Smooth muscle cell (in vitro differentiated cells): ENCODE results near the gene KCNMA1. TPM values are rescaled to one million over a fixed set of nuclear protein-coding genes. Genes with fewer than 3 reads are reported as not detected.

Experiments
- DNase-seq: peaks from one replicate; lab custom pipeline; 2025; ENCODE audit not compliant: unreplicated experiment; lab: John Stamatoyannopoulos, UW
- H2AFZ ChIP-seq: fragments of 200-600 bp; sonication (generic); 2 replicates; pipeline ENCODE4 v1.6.0; 2016; ENCODE audit warnings: antibody characterized with exemption, low read depth, mild to moderate bottlenecking
- H3F3A ChIP-seq: fragments of 200-600 bp; sonication (generic); 2 replicates; pipeline ENCODE4 v1.6.0; 2017; ENCODE audit warnings: antibody characterized with exemption, low read depth
- H3K27ac ChIP-seq: fragments of 200-600 bp; sonication (generic); 2 replicates; pipeline ENCODE4 v1.5.1; 2016; ENCODE audit warnings: low read depth, mild to moderate bottlenecking
- H3K27me3 ChIP-seq: fragments of 200-600 bp; sonication (generic); 2 replicates; pipeline ENCODE4 v1.6.1; 2016; ENCODE audit warnings: low read depth, mild to moderate bottlenecking
- H3K36me3 ChIP-seq: fragments of 200-600 bp; sonication (generic); 2 replicates; pipeline ENCODE4 v1.5.1; 2016; ENCODE audit warnings: low read depth
- H3K4me1 ChIP-seq: fragments of 200-600 bp; sonication (generic); 2 replicates; pipeline ENCODE4 v1.5.1; 2016; ENCODE audit warnings: low read depth
- H3K4me2 ChIP-seq: fragments of 200-600 bp; sonication (generic); 2 replicates; pipeline ENCODE4 v1.6.0; 2016; ENCODE audit warnings: mild to moderate bottlenecking
- H3K4me3 ChIP-seq: fragments of 200-600 bp; sonication (generic); 2 replicates; pipeline ENCODE4 v1.5.1; 2016; ENCODE audit warnings: mild to moderate bottlenecking
- H3K79me2 ChIP-seq: fragments of 200-600 bp; sonication (generic); 2 replicates; pipeline ENCODE4 v1.6.0; 2016; ENCODE audit warnings: low read depth, mild to moderate bottlenecking
- H3K9ac ChIP-seq: fragments of 200-600 bp; sonication (generic); 2 replicates; pipeline ENCODE4 v1.6.0; 2016; ENCODE audit warnings: low read depth
- H3K9me3 ChIP-seq: fragments of 200-600 bp; sonication (generic); replicated peaks from 2 replicates; pipeline ENCODE4 v1.5.1; 2016; ENCODE audit warnings: low read depth
- H4K20me1 ChIP-seq: fragments of 200-600 bp; sonication (generic); 2 replicates; pipeline ENCODE4 v1.6.0; 2016; ENCODE audit warnings: low read depth
- WGBS: methylation state at CpG from one replicate; pipeline ENCODE4 v1.1.7; 2016; ENCODE audit warnings: low lambda C conversion rate; 5-methylcytosine and 5-hydroxymethylcytosine counted together
- polyA plus RNA-seq: library from polyadenylated mRNA; unstranded; fragments of >200 nt; fragmentation: Nextera tagmentation; extraction: Ambion mirVana; gene quantifications from 2 replicates; pipeline ENCODE4 v1.2.1, GENCODE V29; 2016
- total RNA-seq: library from RNA; depleted of rRNA; stranded (reverse); fragments of >200 nt; gene quantifications from 2 replicates; pipeline ENCODE4 v1.2.3, GENCODE V29; 2014
- TF ChIP-seq, protein P1 (sequence below): fragments of 200-600 bp; sonication (generic); IDR thresholded peaks from 2 replicates; pipeline ENCODE4 v1.5.1; 2017; ENCODE audit warnings: borderline replicate concordance, mild to moderate bottlenecking, antibody characterized with exemption; ENCODE audit not compliant: insufficient read depth, poor library complexity, severe bottlenecking

KCNMA1 gene
- total and polyA plus RNA-seq, 2 experiments from 2014 or later = 9.1 to 23.4 TPM

DNA sequence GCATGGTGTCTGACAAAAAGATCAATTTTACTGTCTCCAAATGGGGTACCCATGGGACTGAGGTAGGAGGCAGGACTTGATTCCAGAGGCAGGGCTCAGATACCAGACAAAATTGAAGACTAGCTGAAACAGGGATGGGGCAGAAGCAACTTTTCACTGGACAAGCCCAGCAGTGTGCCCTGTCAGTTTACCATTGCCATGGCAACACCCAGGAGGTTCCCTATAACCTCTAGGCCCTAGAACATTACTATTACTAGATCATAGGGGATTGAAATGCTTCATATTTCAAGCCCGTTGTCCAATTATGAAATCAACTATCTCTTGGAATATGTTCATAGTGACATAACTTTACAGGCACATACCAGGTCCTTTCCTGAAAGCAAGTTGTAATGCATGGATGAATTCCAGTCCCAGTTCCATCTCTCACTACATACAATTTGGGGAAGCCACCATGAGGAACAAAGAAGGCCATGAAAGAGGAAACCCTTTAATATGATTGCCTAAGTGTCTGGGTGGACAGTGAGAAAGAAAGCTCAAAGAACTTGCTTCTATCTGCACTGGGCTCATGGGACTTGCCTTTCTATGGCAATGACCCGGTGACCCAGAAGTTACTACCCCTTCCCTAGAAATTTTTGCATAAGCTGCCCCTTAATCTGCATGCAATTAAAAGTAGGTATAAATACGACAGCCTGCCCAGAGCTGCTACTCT, 557.9 kb downstream of the KCNMA1 start:
- no peaks in the 10 kb centered on the region for H3K9me3 ChIP-seq
- H3K27ac ChIP-seq = no peak overlapping the region
- 88% methylated on average over 3 of the region's 3 CpGs for WGBS
- H3K9ac ChIP-seq = no peak overlapping the region
- no peak overlapping the region for H3K4me3 ChIP-seq
- no peaks in the 10 kb centered on the region for H4K20me1 ChIP-seq
- no peak for DNase-seq
- H3K36me3 ChIP-seq = no peaks in the 10 kb centered on the region
- H3F3A ChIP-seq = no peaks in the 10 kb centered on the region
- H3K27me3 ChIP-seq = no peaks in the 10 kb centered on the region
- H3K4me1 ChIP-seq = peaks cover 4% of the 10 kb centered on the region
- TF ChIP-seq, protein P1, sequence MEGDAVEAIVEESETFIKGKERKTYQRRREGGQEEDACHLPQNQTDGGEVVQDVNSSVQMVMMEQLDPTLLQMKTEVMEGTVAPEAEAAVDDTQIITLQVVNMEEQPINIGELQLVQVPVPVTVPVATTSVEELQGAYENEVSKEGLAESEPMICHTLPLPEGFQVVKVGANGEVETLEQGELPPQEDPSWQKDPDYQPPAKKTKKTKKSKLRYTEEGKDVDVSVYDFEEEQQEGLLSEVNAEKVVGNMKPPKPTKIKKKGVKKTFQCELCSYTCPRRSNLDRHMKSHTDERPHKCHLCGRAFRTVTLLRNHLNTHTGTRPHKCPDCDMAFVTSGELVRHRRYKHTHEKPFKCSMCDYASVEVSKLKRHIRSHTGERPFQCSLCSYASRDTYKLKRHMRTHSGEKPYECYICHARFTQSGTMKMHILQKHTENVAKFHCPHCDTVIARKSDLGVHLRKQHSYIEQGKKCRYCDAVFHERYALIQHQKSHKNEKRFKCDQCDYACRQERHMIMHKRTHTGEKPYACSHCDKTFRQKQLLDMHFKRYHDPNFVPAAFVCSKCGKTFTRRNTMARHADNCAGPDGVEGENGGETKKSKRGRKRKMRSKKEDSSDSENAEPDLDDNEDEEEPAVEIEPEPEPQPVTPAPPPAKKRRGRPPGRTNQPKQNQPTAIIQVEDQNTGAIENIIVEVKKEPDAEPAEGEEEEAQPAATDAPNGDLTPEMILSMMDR = no peak
- H3K4me2 ChIP-seq = no peak overlapping the region
- no peaks in the 10 kb centered on the region for H3K79me2 ChIP-seq
- no peak overlapping the region for H2AFZ ChIP-seq

DNA sequence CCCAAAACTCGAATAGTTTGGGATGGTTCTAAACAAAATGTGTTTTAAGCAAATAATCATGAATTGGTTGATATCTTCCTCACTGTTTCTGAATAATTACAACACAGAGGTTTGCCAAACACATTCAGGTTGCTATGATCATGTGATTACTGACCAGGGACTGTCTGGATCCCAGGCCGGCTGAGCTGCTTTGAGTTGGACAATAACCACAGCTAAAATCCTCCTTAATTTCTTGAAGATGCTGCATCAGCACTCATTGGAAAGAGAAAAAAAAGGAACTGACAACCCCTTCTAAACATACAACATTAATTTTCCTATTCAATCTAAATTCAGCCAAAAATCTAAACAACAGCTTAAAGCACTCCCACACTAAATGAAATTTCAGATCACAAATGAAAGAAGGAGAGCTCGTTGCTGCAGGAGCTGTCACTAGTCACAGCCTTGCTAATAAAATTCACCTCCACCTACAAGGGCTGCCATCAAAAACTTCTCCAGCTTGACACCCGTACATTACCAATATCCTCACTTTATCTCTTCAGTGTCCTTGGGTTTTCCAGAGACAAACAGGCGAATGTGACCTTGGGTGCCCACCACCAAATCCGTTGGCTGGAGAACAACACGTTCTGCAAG, 560.2 kb downstream of the KCNMA1 start:
- no peak overlapping the region for H3K9ac ChIP-seq
- no peak overlapping the region for H3K4me3 ChIP-seq
- H3K36me3 ChIP-seq = no peaks in the 10 kb centered on the region
- 78% methylated on average over 7 of the region's 7 CpGs for WGBS
- H3F3A ChIP-seq = no peaks in the 10 kb centered on the region
- no peak overlapping the region for H3K27ac ChIP-seq
- H3K4me1 ChIP-seq = peaks cover 4% of the 10 kb centered on the region
- no peak for DNase-seq
- TF ChIP-seq, protein P1 = no peak
- H3K79me2 ChIP-seq = no peaks in the 10 kb centered on the region
- H3K9me3 ChIP-seq = no peaks in the 10 kb centered on the region
- no peak overlapping the region for H2AFZ ChIP-seq
- no peak overlapping the region for H3K4me2 ChIP-seq
- H3K27me3 ChIP-seq = no peaks in the 10 kb centered on the region
- no peaks in the 10 kb centered on the region for H4K20me1 ChIP-seq

DNA sequence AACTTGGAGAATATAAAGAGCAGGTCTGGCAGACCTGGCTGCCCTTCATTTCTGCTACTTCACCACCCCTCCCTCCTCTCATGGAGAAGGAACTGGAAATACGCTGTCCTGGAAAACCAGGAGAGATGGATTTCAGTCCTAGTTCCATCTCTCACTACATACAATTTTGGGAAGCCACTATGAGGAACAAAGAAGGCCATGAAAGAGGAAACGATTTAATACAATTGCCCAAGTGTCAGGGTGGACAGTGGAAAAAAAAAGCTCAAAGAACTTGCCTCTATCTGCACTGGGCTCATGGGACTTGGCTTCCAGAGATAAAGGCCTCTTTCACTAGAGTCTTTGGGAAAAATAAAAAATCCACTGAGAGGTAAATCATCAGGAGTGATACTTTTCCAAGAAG, 561.7 kb downstream of the KCNMA1 start:
- H3K27me3 ChIP-seq = no peaks in the 10 kb centered on the region
- H3K4me2 ChIP-seq = no peak overlapping the region
- WGBS = 94% methylated on average over 2 of the region's 2 CpGs
- no peaks in the 10 kb centered on the region for H3K9me3 ChIP-seq
- no peaks in the 10 kb centered on the region for H3F3A ChIP-seq
- no peaks in the 10 kb centered on the region for H3K79me2 ChIP-seq
- H3K27ac ChIP-seq = no peak overlapping the region
- no peaks in the 10 kb centered on the region for H4K20me1 ChIP-seq
- TF ChIP-seq, protein P1 = no peak
- H3K4me1 ChIP-seq = no peaks in the 10 kb centered on the region
- no peak overlapping the region for H2AFZ ChIP-seq
- no peak overlapping the region for H3K9ac ChIP-seq
- no peaks in the 10 kb centered on the region for H3K36me3 ChIP-seq
- H3K4me3 ChIP-seq = no peak overlapping the region
- DNase-seq = no peak
